ENCODE data around the gene ZNF469.

Gene ZNF469

DNA sequence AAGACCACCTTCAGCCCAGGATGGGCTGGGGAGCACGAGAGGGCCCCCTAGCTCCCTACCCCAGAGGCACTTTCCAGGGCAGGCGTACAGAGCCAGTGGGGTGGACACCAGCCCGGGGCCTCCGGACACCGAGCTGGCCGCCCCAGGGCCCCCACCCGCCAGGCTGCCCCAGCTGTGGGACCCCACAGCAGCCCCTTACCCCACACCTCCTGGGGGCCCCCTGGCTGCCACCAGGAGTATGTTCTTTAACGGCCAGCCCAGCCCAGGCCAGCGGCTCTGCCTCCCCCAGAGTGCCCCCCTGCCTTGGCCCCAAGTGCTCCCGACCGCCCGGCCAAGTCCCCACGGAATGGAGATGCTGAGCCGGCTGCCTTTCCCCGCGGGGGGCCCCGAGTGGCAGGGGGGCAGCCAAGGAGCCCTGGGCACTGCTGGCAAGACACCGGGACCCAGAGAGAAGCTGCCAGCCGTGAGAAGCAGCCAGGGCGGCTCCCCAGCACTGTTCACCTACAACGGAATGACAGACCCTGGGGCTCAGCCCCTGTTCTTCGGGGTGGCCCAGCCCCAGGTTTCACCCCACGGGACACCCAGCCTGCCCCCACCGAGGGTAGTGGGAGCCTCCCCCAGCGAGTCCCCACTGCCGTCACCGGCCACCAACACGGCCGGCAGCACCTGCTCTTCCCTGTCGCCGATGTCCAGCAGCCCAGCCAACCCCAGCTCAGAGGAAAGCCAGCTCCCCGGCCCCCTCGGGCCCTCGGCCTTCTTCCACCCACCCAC, 46.0 kb downstream of the ZNF469 start:
- DNase-seq (ENCODE audit: low read depth) = no peak

DNA sequence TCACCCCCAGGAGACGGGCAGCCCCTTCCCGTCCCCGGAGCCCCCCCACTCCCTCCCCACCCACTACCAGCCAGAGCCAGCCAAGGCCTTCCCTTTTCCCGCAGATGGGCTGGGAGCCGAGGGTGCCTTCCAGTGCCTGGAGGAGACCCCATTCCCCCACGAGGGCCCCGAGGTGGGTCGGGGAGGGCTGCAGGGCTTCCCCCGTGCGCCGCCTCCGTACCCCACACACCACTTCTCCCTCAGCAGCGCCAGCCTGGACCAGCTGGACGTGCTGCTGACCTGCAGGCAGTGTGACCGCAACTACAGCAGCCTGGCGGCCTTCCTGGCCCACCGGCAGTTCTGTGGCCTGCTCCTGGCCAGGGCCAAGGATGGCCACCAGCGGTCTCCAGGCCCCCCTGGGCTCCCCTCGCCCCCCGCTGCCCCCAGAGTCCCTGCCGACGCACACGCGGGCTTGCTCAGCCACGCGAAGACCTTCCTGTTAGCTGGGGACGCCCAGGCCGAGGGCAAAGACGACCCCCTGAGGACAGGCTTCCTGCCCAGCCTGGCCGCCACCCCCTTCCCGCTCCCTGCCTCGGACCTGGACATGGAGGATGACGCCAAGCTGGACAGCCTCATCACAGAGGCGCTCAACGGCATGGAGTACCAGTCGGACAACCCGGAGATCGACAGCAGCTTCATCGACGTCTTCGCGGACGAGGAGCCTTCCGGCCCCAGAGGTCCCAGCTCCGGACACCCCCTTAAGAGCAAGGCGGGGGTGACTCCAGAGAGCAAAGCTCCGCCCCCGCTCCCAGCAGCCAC, 46.8 kb downstream of the ZNF469 start:
- no peak for DNase-seq (ENCODE audit: low read depth)

DNA sequence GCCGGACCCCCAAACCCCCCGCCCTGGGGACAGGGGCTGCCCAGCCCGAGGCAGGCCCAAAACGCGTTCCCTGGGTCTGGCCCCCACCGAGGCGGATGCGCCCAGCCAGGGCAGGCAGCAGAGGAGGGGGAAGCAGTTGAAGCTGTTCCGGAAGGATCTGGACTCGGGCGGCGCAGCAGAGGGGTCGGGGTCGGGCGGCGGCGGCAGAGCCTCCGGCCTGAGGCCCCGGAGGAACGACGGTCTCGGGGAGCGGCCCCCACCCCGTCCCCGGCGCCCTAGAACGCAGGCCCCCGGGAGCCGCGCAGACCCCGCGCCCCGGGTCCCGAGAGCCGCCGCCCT, 47.4 kb downstream of the ZNF469 start:
- DNase-seq (ENCODE audit: low read depth) = no peak

DNA sequence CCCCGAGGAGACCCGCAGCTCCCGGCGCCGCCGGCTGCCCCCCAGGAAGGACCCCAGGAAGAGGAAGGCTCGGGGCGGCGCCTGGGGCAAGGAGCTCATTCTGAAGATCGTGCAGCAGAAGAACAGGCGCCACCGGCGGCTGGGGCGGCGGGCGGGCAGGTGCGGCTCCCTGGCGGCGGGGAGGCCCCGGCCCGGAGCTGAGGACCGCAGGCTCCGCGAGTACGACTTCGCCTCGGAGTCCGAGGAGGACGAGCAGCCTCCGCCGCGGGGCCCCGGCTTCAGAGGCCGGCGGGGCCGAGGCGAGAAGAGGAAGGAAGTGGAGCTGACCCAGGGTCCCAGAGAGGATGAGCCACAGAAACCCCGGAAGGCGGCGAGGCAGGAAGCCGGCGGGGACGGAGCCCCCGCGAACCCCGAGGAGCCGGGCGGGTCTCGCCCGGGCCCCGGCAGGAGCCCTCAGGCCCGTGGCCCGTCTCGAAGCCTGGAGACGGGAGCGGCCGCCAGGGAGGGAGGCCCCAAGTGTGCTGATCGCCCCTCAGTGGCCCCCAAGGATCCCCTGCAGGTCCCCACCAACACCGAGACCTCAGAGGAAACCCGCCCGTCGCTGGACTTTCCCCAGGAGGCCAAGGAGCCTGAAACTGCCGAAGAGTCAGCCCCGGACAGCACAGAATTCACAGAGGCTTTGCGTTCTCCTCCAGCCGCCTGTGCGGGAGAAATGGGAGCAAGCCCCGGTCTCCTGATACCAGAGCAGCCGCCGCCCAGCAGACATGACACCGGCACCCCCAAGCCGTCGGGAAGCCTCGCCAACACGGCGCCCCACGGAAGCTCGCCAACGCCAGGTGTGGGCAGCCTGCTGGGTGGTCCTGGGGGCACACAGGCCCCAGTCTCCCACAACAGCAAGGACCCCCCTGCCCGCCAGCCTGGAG, 48.0 kb downstream of the ZNF469 start:
- no peak for DNase-seq (ENCODE audit: low read depth)

DNA sequence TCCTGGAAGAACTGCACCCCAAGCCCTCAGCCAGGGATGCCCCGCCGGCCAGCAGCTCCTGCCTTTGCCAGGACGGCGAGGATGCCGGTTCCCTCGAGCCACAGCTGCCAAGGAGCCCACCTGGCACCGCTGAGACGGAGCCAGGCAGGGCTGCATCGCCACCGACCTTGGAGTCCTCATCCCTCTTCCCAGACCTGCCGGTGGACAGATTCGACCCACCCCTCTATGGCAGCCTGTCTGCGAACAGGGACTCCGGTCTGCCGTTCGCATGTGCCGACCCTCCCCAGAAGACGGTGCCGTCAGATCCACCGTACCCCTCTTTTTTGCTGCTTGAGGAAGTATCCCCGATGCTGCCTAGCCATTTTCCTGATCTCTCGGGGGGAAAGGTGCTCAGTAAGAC, 48.9 kb downstream of the ZNF469 start:
- no peak for DNase-seq (ENCODE audit: low read depth)

DNA sequence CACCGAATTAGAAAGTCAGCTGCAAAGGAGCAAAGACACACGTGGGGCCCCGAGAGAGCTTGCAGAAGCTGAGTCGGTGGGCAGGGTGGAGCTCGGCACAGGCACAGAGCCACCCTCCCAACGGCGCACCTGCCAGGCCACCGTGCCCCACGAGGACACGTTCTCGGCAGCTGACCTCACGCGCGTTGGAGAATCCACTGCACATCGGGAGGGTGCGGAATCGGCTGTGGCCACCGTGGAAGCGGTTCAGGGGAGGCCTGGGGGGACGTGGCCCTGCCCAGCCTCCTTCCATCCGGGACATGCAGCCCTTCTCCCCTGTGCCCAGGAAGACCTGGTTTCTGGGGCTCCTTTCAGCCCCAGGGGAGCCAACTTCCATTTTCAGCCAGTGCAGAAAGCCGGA, 49.4 kb downstream of the ZNF469 start:
- no peak for DNase-seq (ENCODE audit: low read depth)

Measured in stimulated activated CD8-positive, alpha-beta memory T cell treated with anti-CD3 and anti-CD28 coated beads, Interleukin-15, amount 100 ng/mL, for 24 hours (primary cell).